ENCODE measurements around the gene RPEL1.
"Not testable (repeated sequence)": the region's sequence is repeated elsewhere in the genome, so short reads cannot be mapped to it uniquely, and the experiment has no call there.

RPEL1 gene

GRCh38 chr10:103207643-103208042 is 38.0 kb upstream of the RPEL1 start:
- H3K27me3 ChIP-seq (ENCODE audit: control insufficient read depth, insufficient read depth, low read length); H3K9ac ChIP-seq (ENCODE audit: low read depth, low read length); H3K9me3 ChIP-seq (ENCODE audit: control insufficient read depth, insufficient read depth, low read length); H3K4me3 ChIP-seq (ENCODE audit: low read depth, low read length); H3K36me3 ChIP-seq (ENCODE audit: control insufficient read depth, insufficient read depth, low read length): not testable (repeated sequence)
- H3K4me1 ChIP-seq (ENCODE audit: control insufficient read depth, insufficient read depth, low read length) = peaks cover 11% of the 10 kb centered on the region

- H3K27me3 ChIP-seq (ENCODE audit: control insufficient read depth, insufficient read depth, low read length); H3K4me3 ChIP-seq (ENCODE audit: low read depth, low read length); H3K9ac ChIP-seq (ENCODE audit: low read depth, low read length); H3K4me1 ChIP-seq (ENCODE audit: control insufficient read depth, insufficient read depth, low read length); H3K9me3 ChIP-seq (ENCODE audit: control insufficient read depth, insufficient read depth, low read length); H3K36me3 ChIP-seq (ENCODE audit: control insufficient read depth, insufficient read depth, low read length): not testable (repeated sequence)
Measured at GRCh38 chr10:103210262-103210661, 35.4 kb upstream of the RPEL1 start.

- Histone ChIP-seq H3K9ac (ENCODE audit: low read depth, low read length) (no peak overlapping the region), H3K4me3 (ENCODE audit: low read depth, low read length) (no peak overlapping the region), H3K4me1 (ENCODE audit: control insufficient read depth, insufficient read depth, low read length) (peaks cover 3% of the 10 kb centered on the region), H3K36me3 (ENCODE audit: control insufficient read depth, insufficient read depth, low read length) (no peaks in the 10 kb centered on the region), H3K27me3 (ENCODE audit: control insufficient read depth, insufficient read depth, low read length) (no peaks in the 10 kb centered on the region), H3K9me3 (ENCODE audit: control insufficient read depth, insufficient read depth, low read length) (no peaks in the 10 kb centered on the region)
Measured at GRCh38 chr10:103215601-103216000, 30.1 kb upstream of the RPEL1 start.

GRCh38 chr10:103216362-103216761 is 29.3 kb upstream of the RPEL1 start:
- H3K27me3 ChIP-seq (ENCODE audit: control insufficient read depth, insufficient read depth, low read length); H3K36me3 ChIP-seq (ENCODE audit: control insufficient read depth, insufficient read depth, low read length); H3K4me1 ChIP-seq (ENCODE audit: control insufficient read depth, insufficient read depth, low read length); H3K4me3 ChIP-seq (ENCODE audit: low read depth, low read length); H3K9me3 ChIP-seq (ENCODE audit: control insufficient read depth, insufficient read depth, low read length); H3K9ac ChIP-seq (ENCODE audit: low read depth, low read length): not testable (repeated sequence)

- no peaks in the 10 kb centered on the region for H3K4me1 ChIP-seq (ENCODE audit: control insufficient read depth, insufficient read depth, low read length)
- H3K4me3 ChIP-seq (ENCODE audit: low read depth, low read length) = no peak overlapping the region
- H3K9ac ChIP-seq (ENCODE audit: low read depth, low read length) = no peak overlapping the region
Measured at GRCh38 chr10:103224133-103224532, 21.6 kb upstream of the RPEL1 start.

GRCh38 chr10:103224721-103225120 is 21.0 kb upstream of the RPEL1 start:
- H3K4me1 ChIP-seq (ENCODE audit: control insufficient read depth, insufficient read depth, low read length); H3K27me3 ChIP-seq (ENCODE audit: control insufficient read depth, insufficient read depth, low read length); H3K4me3 ChIP-seq (ENCODE audit: low read depth, low read length); H3K36me3 ChIP-seq (ENCODE audit: control insufficient read depth, insufficient read depth, low read length); H3K9ac ChIP-seq (ENCODE audit: low read depth, low read length): not testable (repeated sequence)
- H3K9me3 ChIP-seq (ENCODE audit: control insufficient read depth, insufficient read depth, low read length) = peaks cover 12% of the 10 kb centered on the region

More at GRCh38 chr10:103224133-103224532, 21.6 kb upstream of the RPEL1 start:
- Histone ChIP-seq H3K9me3 (ENCODE audit: control insufficient read depth, insufficient read depth, low read length) (peaks cover 12% of the 10 kb centered on the region), H3K27me3 (ENCODE audit: control insufficient read depth, insufficient read depth, low read length) (no peaks in the 10 kb centered on the region), H3K36me3 (ENCODE audit: control insufficient read depth, insufficient read depth, low read length) (no peaks in the 10 kb centered on the region)

GRCh38 chr10:103225939-103226338 is 19.7 kb upstream of the RPEL1 start:
- H3K4me3 ChIP-seq (ENCODE audit: low read depth, low read length) = no peak overlapping the region
- peaks cover 5% of the 10 kb centered on the region for H3K4me1 ChIP-seq (ENCODE audit: control insufficient read depth, insufficient read depth, low read length)
- H3K9ac ChIP-seq (ENCODE audit: low read depth, low read length) = no peak overlapping the region
- H3K27me3 ChIP-seq (ENCODE audit: control insufficient read depth, insufficient read depth, low read length) = no peaks in the 10 kb centered on the region
- peaks cover 12% of the 10 kb centered on the region for H3K9me3 ChIP-seq (ENCODE audit: control insufficient read depth, insufficient read depth, low read length)
- no peaks in the 10 kb centered on the region for H3K36me3 ChIP-seq (ENCODE audit: control insufficient read depth, insufficient read depth, low read length)

- Histone ChIP-seq H3K4me3 (ENCODE audit: low read depth, low read length) (no peak overlapping the region), H3K4me1 (ENCODE audit: control insufficient read depth, insufficient read depth, low read length) (peaks cover 7% of the 10 kb centered on the region), H3K9ac (ENCODE audit: low read depth, low read length) (no peak overlapping the region)
Measured at GRCh38 chr10:103227416-103227815, 18.3 kb upstream of the RPEL1 start.

GRCh38 chr10:103231047-103231551 is 14.6 kb upstream of the RPEL1 start:
- H3K9me3 ChIP-seq (ENCODE audit: control insufficient read depth, insufficient read depth, low read length) = no peaks in the 10 kb centered on the region
- peaks cover 7% of the 10 kb centered on the region for H3K4me1 ChIP-seq (ENCODE audit: control insufficient read depth, insufficient read depth, low read length)
- H3K27me3 ChIP-seq (ENCODE audit: control insufficient read depth, insufficient read depth, low read length) = no peaks in the 10 kb centered on the region
- no peak overlapping the region for H3K4me3 ChIP-seq (ENCODE audit: low read depth, low read length)
- no peaks in the 10 kb centered on the region for H3K36me3 ChIP-seq (ENCODE audit: control insufficient read depth, insufficient read depth, low read length)
- no peak overlapping the region for H3K9ac ChIP-seq (ENCODE audit: low read depth, low read length)

More at GRCh38 chr10:103227416-103227815, 18.3 kb upstream of the RPEL1 start:
- H3K9me3 ChIP-seq (ENCODE audit: control insufficient read depth, insufficient read depth, low read length) = peaks cover 12% of the 10 kb centered on the region
- no peaks in the 10 kb centered on the region for H3K27me3 ChIP-seq (ENCODE audit: control insufficient read depth, insufficient read depth, low read length)
- no peaks in the 10 kb centered on the region for H3K36me3 ChIP-seq (ENCODE audit: control insufficient read depth, insufficient read depth, low read length)

GRCh38 chr10:103232131-103232673 is 13.5 kb upstream of the RPEL1 start:
- Histone ChIP-seq H3K9me3 (ENCODE audit: control insufficient read depth, insufficient read depth, low read length) (no peaks in the 10 kb centered on the region), H3K9ac (ENCODE audit: low read depth, low read length) (no peak overlapping the region), H3K4me1 (ENCODE audit: control insufficient read depth, insufficient read depth, low read length) (peaks cover 7% of the 10 kb centered on the region), H3K4me3 (ENCODE audit: low read depth, low read length) (no peak overlapping the region), H3K36me3 (ENCODE audit: control insufficient read depth, insufficient read depth, low read length) (no peaks in the 10 kb centered on the region), H3K27me3 (ENCODE audit: control insufficient read depth, insufficient read depth, low read length) (no peaks in the 10 kb centered on the region)

- H3K27me3 ChIP-seq (ENCODE audit: control insufficient read depth, insufficient read depth, low read length) = no peaks in the 10 kb centered on the region
- H3K4me3 ChIP-seq (ENCODE audit: low read depth, low read length) = no peak overlapping the region
- H3K36me3 ChIP-seq (ENCODE audit: control insufficient read depth, insufficient read depth, low read length) = no peaks in the 10 kb centered on the region
- no peak overlapping the region for H3K9ac ChIP-seq (ENCODE audit: low read depth, low read length)
- H3K4me1 ChIP-seq (ENCODE audit: control insufficient read depth, insufficient read depth, low read length) = peaks cover 7% of the 10 kb centered on the region
- H3K9me3 ChIP-seq (ENCODE audit: control insufficient read depth, insufficient read depth, low read length) = no peaks in the 10 kb centered on the region
Measured at GRCh38 chr10:103232772-103233488, 12.8 kb upstream of the RPEL1 start.

GRCh38 chr10:103235775-103236174 is 9.9 kb upstream of the RPEL1 start:
- Histone ChIP-seq H3K4me1 (ENCODE audit: control insufficient read depth, insufficient read depth, low read length) (peaks cover 4% of the 10 kb centered on the region), H3K36me3 (ENCODE audit: control insufficient read depth, insufficient read depth, low read length) (no peaks in the 10 kb centered on the region), H3K27me3 (ENCODE audit: control insufficient read depth, insufficient read depth, low read length) (no peaks in the 10 kb centered on the region), H3K9ac (ENCODE audit: low read depth, low read length) (no peak overlapping the region), H3K4me3 (ENCODE audit: low read depth, low read length) (no peak overlapping the region), H3K9me3 (ENCODE audit: control insufficient read depth, insufficient read depth, low read length) (no peaks in the 10 kb centered on the region)

Data from iPS-15b (cell line).